ENCODE data around the gene SDK2. TPM values are rescaled to one million over a fixed set of nuclear protein-coding genes. Genes with fewer than 3 reads are reported as not detected.

Gene SDK2
- polyA plus RNA-seq, 1 of the 3 experiments (the other 2 are of a cell fraction) = 0.02 TPM

- H3K27ac ChIP-seq (ENCODE audit: low read depth in 2 of 2, low read length in 1 of 2) = no peak overlapping the region
- no peak overlapping the region for H3K4me3 ChIP-seq (ENCODE audit: low read depth in 2 of 2, low read length in 1 of 2)
- no peaks in the 10 kb centered on the region for H3K9me2 ChIP-seq
- no peaks in the 10 kb centered on the region for H3K9me3 ChIP-seq
- no peaks in the 10 kb centered on the region for H3F3A ChIP-seq (replicated peaks; ENCODE audit: insufficient read depth)
- H3K27me3 ChIP-seq (ENCODE audit: insufficient read depth) = no peaks in the 10 kb centered on the region
- H3K79me2 ChIP-seq (ENCODE audit: insufficient read depth) = no peaks in the 10 kb centered on the region
- H3K4me1 ChIP-seq (ENCODE audit: control insufficient read depth in 1 of 2, insufficient read depth in 2 of 2, low read depth in 1 of 2, low read length in 1 of 2) = peaks cover 0 to 12% of the 10 kb centered on the region in 2 experiments; a peak in 2 of 4 replicates
- no peak overlapping the region for H3K4me2 ChIP-seq
- WGBS (ENCODE audit: low lambda C conversion rate) = 66% methylated on average over 5 of the region's 5 CpGs
- no peak overlapping the region for H3K9ac ChIP-seq
- no peak overlapping the region for H2AFZ ChIP-seq (ENCODE audit: low read depth)
- no peak for DNase-seq
- ChIA-PET CTCF (interaction anchor here (1.7 kb wide), 1 partner anchor 92 kb away, joined by 9 read pairs; no protein-coding TSS in a partner anchor), POLR2A (no interaction called here)
- no peak for TF ChIP-seq PBX3 (IDR thresholded peaks at IDR 0.05)
- TF ChIP-seq NRF1 (IDR thresholded peaks at IDR 0.05; ENCODE audit: low read depth, low read length) = no peak
- no peak for TF ChIP-seq MAX (IDR thresholded peaks at IDR 0.05; ENCODE audit: low read depth)
- TF ChIP-seq JUND (IDR thresholded peaks at IDR 0.05) = no peak
- no peak for TF ChIP-seq ELF1 (IDR thresholded peaks at IDR 0.05)
- no peak for TF ChIP-seq FOXJ3 (CRISPR knock-in tag; IDR thresholded peaks at IDR 0.05)
- TF ChIP-seq RCOR1 (IDR thresholded peaks at IDR 0.05; ENCODE audit: low read length) = no peak
- no peak for TF ChIP-seq ZBTB33 (IDR thresholded peaks at IDR 0.05; ENCODE audit: borderline replicate concordance, low read depth)
- no peak for TF ChIP-seq NFIC (IDR thresholded peaks at IDR 0.05; ENCODE audit: borderline replicate concordance)
- TF ChIP-seq RFX5 (IDR thresholded peaks at IDR 0.05; ENCODE audit: low read length) = no peak
- no peak for TF ChIP-seq IRF3 (IDR thresholded peaks at IDR 0.05; ENCODE audit: low read depth, low read length)
- no peak for TF ChIP-seq FOXM1 (IDR thresholded peaks at IDR 0.05; ENCODE audit: low read depth)
- TF ChIP-seq USF1 (IDR thresholded peaks at IDR 0.05; ENCODE audit: borderline replicate concordance, low read depth) = no peak
- no peak for TF ChIP-seq TAF1 (IDR thresholded peaks at IDR 0.05; ENCODE audit: borderline replicate concordance, low read depth, low read length)
- TF ChIP-seq POLR2AphosphoS5 (IDR thresholded peaks at IDR 0.05; ENCODE audit: low read depth, low read length) = no peak
- TF ChIP-seq YY1 (IDR thresholded peaks at IDR 0.05; ENCODE audit: low read depth) = no peak
- no peak for TF ChIP-seq TCF12 (IDR thresholded peaks at IDR 0.05)
- H3K36me3 ChIP-seq (replicated peaks in 1 of 2; ENCODE audit: control insufficient read depth in 1 of 2, insufficient read depth in 2 of 2, low read length in 1 of 2) = no peaks in the 10 kb centered on the region
- no peaks in the 10 kb centered on the region for H4K20me1 ChIP-seq (ENCODE audit: insufficient read depth)
Observed at GRCh38 chr17:73617501-73617900, 26.7 kb downstream of the SDK2 start.
